NCI-H146 (cell line): ENCODE measurements around the gene RASGRP3.
"Not testable (repeated sequence)": the region's sequence is repeated elsewhere in the genome, so short reads cannot be mapped to it uniquely, and the experiment has no call there.

Experiments
- DNase-seq: peaks from one replicate; lab custom pipeline; 2025; lab: John Stamatoyannopoulos, UW

RASGRP3 gene

GRCh38 chr2:33476131-33476792 lies at the start of gene RASGRP3:
RASGRP3 (plus strand) TSS chr2:33476649; CDS start chr2:33515137, 38,488 bp downstream.
- peak; percentile 61 for DNase-seq

GRCh38 chr2:33426666-33427231 lies 49.7 kb upstream of the RASGRP3 start:
- DNase-seq = no peak

GRCh38 chr2:33430077-33430476 lies 46.4 kb upstream of the RASGRP3 start:
- DNase-seq = no peak

- DNase-seq = no peak
Observed at GRCh38 chr2:33430856-33431255, 45.6 kb upstream of the RASGRP3 start.

GRCh38 chr2:33432871-33433270 lies 43.6 kb upstream of the RASGRP3 start:
- DNase-seq = no peak

GRCh38 chr2:33433279-33434235 lies 42.9 kb upstream of the RASGRP3 start:
- no peak for DNase-seq

GRCh38 chr2:33435518-33435917 lies 40.9 kb upstream of the RASGRP3 start:
- DNase-seq = no peak

GRCh38 chr2:33436083-33436482 lies 40.4 kb upstream of the RASGRP3 start:
- DNase-seq = no peak

GRCh38 chr2:33437297-33437696 lies 39.2 kb upstream of the RASGRP3 start:
- no peak for DNase-seq

- no peak for DNase-seq
Observed at GRCh38 chr2:33437815-33438214, 38.6 kb upstream of the RASGRP3 start.

- peak; percentile 16 for DNase-seq
Observed at GRCh38 chr2:33441235-33441810, 35.1 kb upstream of the RASGRP3 start.

- DNase-seq = not testable (repeated sequence)
Observed at GRCh38 chr2:33442052-33442451, 34.4 kb upstream of the RASGRP3 start.

GRCh38 chr2:33442528-33443079 lies 33.8 kb upstream of the RASGRP3 start:
- DNase-seq = no peak

- DNase-seq = no peak
Observed at GRCh38 chr2:33443274-33443829, 33.1 kb upstream of the RASGRP3 start.

GRCh38 chr2:33444967-33445366 lies 31.5 kb upstream of the RASGRP3 start:
- DNase-seq = no peak

- no peak for DNase-seq
Observed at GRCh38 chr2:33448220-33448899, 28.1 kb upstream of the RASGRP3 start.

- DNase-seq = no peak
Observed at GRCh38 chr2:33451214-33451613, 25.2 kb upstream of the RASGRP3 start.

GRCh38 chr2:33451825-33452224 lies 24.6 kb upstream of the RASGRP3 start:
- no peak for DNase-seq

GRCh38 chr2:33452545-33452944 lies 23.9 kb upstream of the RASGRP3 start:
- no peak for DNase-seq

GRCh38 chr2:33453905-33454479 lies 22.5 kb upstream of the RASGRP3 start:
- no peak for DNase-seq
